BJ (cell line): ENCODE results near the gene CIDEB. TPM values are rescaled to one million over a fixed set of nuclear protein-coding genes. Genes with fewer than 3 reads are reported as not detected.

ENCODE experiments used
- CTCF ChIA-PET: fragments of 350-600 bp; formaldehyde crosslinking; extraction: SDS; loops from one replicate; lab custom pipeline; 2021; ENCODE audit warnings: antibody characterized with exemption, inconsistent platforms; lab: Yijun Ruan, JAX
- POLR2A ChIA-PET: fragments of 300-600 bp; sonication (Branson Sonifier 250); formaldehyde crosslinking; extraction: SDS; loops from one replicate; lab custom pipeline; 2021; ENCODE audit warnings: antibody characterized with exemption; lab: Charles Lee
- DNase-seq: peaks from one replicate; pipeline ENCODE4 v3.0.0-alpha.2; 2011; ENCODE audit warnings: low read depth
- H3K27me3 ChIP-seq: 2 replicates; pipeline ENCODE4 v1.6.0; 2011; ENCODE audit warnings: low read length; ENCODE audit not compliant: control insufficient read depth, insufficient read depth
- H3K36me3 ChIP-seq: 2 replicates; pipeline ENCODE4 v1.5.1; 2011; ENCODE audit warnings: low read length; ENCODE audit not compliant: control insufficient read depth, insufficient read depth
- H3K4me3 ChIP-seq: 2 replicates; pipeline ENCODE4 v1.5.1; 2011; ENCODE audit warnings: low read depth, mild to moderate bottlenecking, control low read depth, low read length
- polyA plus RNA-seq: library from polyadenylated mRNA; depleted of rRNA; stranded (reverse); fragments of >200 nt; gene quantifications from 2 replicates; pipeline ENCODE4 v1.2.3, GENCODE V29; 2011
- TF ChIP-seq, protein P1 (sequence below): IDR thresholded peaks from 2 replicates; pipeline ENCODE4 v1.5.1; 2011; ENCODE audit warnings: low read depth, mild to moderate bottlenecking, control low read depth, inconsistent platforms, low read length, moderate library complexity; ENCODE audit not compliant: insufficient read depth

The CIDEB gene
- polyA plus RNA-seq, 1 experiment = 0.98 TPM

DNA sequence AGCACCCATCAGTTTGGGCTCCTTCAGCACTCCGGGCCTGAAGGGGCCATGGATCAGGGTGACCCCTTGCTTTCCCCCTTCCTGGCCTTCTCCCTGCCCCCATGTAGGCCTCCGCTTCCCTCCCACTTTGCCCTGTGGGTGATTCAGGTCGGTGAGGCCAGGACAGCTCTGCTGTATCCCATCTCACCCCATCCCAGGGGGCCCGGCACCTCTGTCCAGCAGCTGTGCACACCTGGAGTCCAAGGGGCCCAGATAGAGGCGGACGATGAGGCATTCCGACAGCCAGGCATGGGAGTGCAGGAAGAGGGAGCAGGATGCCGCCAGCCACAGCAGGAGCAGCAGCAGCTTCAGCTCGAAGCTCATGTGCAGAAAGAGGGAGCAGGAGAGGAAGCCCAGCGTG lies 14.9 kb upstream of the CIDEB start:
- Histone ChIP-seq H3K4me3 (no peak overlapping the region), H3K27me3 (peaks cover 4% of the 10 kb centered on the region; the same call in 1 of the 2 replicates), H3K36me3 (no peaks in the 10 kb centered on the region)
- ChIA-PET POLR2A (no interaction called here), CTCF (interaction anchor here (0.7 to 5.6 kb wide), 6 partner anchors 10 to 113 kb away, joined by 3 to 44 read pairs (median 24); partner anchors contain the start of genes CIDEB, KHNYN, LTB4R and LTB4R2)
- no peak for DNase-seq
- TF ChIP-seq, protein P1, sequence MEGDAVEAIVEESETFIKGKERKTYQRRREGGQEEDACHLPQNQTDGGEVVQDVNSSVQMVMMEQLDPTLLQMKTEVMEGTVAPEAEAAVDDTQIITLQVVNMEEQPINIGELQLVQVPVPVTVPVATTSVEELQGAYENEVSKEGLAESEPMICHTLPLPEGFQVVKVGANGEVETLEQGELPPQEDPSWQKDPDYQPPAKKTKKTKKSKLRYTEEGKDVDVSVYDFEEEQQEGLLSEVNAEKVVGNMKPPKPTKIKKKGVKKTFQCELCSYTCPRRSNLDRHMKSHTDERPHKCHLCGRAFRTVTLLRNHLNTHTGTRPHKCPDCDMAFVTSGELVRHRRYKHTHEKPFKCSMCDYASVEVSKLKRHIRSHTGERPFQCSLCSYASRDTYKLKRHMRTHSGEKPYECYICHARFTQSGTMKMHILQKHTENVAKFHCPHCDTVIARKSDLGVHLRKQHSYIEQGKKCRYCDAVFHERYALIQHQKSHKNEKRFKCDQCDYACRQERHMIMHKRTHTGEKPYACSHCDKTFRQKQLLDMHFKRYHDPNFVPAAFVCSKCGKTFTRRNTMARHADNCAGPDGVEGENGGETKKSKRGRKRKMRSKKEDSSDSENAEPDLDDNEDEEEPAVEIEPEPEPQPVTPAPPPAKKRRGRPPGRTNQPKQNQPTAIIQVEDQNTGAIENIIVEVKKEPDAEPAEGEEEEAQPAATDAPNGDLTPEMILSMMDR = no peak

DNA sequence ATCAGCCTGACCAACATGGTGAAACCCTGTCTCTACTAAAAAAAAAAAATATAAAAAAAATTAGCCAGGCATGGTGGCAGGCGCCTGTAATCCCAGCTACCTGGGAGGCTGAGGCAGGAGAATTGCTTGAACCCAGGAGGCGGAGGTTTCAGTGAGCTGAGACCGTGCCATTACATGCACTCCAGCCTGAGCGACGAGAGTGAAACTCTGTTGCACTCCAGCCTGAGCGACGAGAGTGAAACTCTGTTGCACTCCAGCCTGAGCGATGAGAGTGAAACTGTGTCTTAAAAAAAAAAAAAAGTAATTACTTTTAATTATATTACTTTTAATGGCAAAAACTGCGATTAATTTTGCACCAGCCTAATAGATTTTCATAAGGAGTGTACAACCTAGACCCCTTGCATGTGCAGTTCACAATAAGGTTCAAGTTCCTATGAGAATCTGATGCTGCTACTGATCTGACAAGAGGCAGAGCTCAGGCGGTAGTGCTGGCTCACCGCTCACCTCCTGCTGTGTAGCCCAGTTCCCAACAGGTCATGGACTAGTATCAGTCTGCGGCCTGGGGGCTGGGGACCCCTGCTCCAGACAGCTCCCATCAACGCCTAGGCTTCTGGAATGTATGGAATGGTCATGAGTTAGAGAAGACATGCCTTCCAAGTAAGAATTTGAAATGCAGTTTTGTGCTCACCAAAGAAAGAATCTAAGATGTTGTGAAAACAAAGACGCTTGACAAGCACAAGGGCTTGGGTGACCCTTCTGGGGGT lies 13.6 kb upstream of the CIDEB start:
- Histone ChIP-seq H3K27me3 (peaks cover 4% of the 10 kb centered on the region; the same call in 1 of the 2 replicates), H3K36me3 (no peaks in the 10 kb centered on the region), H3K4me3 (no peak overlapping the region)
- POLR2A ChIA-PET = no interaction called here
- TF ChIP-seq, protein P1 = no peak
- no peak for DNase-seq
- CTCF ChIA-PET = interaction anchor here (0.7 to 5.6 kb wide), 6 partner anchors 11 to 114 kb away, joined by 3 to 44 read pairs (median 24); partner anchors contain the start of genes CIDEB, KHNYN, LTB4R and LTB4R2

- ChIA-PET CTCF (interaction anchor here (0.7 to 2.4 kb wide), 10 partner anchors 9 to 120 kb away, joined by 3 to 16 read pairs (median 6); partner anchors contain the start of genes CIDEB and TINF2), POLR2A (no interaction called here)
- no peak for DNase-seq
- Histone ChIP-seq H3K4me3 (no peak overlapping the region), H3K36me3 (no peaks in the 10 kb centered on the region), H3K27me3 (no peaks in the 10 kb centered on the region; the same call in 1 of the 2 replicates)
- TF ChIP-seq, protein P1 = no peak
Measured at GRCh38 chr14:24317141-24317928, 9.6 kb upstream of the CIDEB start.

- Histone ChIP-seq H3K27me3 (no peaks in the 10 kb centered on the region; the same call in 1 of the 2 replicates), H3K36me3 (no peaks in the 10 kb centered on the region), H3K4me3 (no peak overlapping the region)
- DNase-seq = no peak
- ChIA-PET POLR2A (no interaction called here), CTCF (interaction anchor here (0.7 to 2.1 kb wide), 4 partner anchors 9 to 115 kb away, joined by 3 to 6 read pairs (median 6); partner anchors contain the start of gene CIDEB)
- TF ChIP-seq, protein P1 = no peak
Measured at GRCh38 chr14:24316597-24316950, 8.8 kb upstream of the CIDEB start.
